ENCODE measurements around the gene GEN1.

The GEN1 gene

GRCh38 chr2:17788773-17789172 is 34.8 kb downstream of the GEN1 start:
- no peak for TF ChIP-seq MAX (IDR thresholded peaks at IDR 0.05)
- no peak for TF ChIP-seq NFIC (IDR thresholded peaks at IDR 0.05)
- no peak for TF ChIP-seq TEAD4 (IDR thresholded peaks at IDR 0.05)
- TF ChIP-seq USF1 (IDR thresholded peaks at IDR 0.05), result no peak
- TF ChIP-seq EP300 (IDR thresholded peaks at IDR 0.05; ENCODE audit: borderline replicate concordance), result no peak
- TF ChIP-seq YY1 (IDR thresholded peaks at IDR 0.05; ENCODE audit: low read depth), result no peak
- TF ChIP-seq CEBPB (IDR thresholded peaks at IDR 0.05), result no peak
- TF ChIP-seq CREB1 (IDR thresholded peaks at IDR 0.05; ENCODE audit: low read depth), result no peak
- TF ChIP-seq EGR1 (IDR thresholded peaks at IDR 0.05), result no peak

- TF ChIP-seq ZBTB7A (IDR thresholded peaks at IDR 0.05; ENCODE audit: low read depth) (no peak), TCF12 (IDR thresholded peaks at IDR 0.05; ENCODE audit: low read depth) (no peak), TAF1 (IDR thresholded peaks at IDR 0.05; ENCODE audit: low read depth) (no peak), RAD21 (IDR thresholded peaks at IDR 0.05; ENCODE audit: low read depth) (no peak), CEBPB (IDR thresholded peaks at IDR 0.05) (no peak)
Measured at GRCh38 chr2:17790536-17790935, 36.6 kb downstream of the GEN1 start.

GRCh38 chr2:17791121-17791816 is 37.3 kb downstream of the GEN1 start:
- TF ChIP-seq USF1 (IDR thresholded peaks at IDR 0.05), result no peak
- TF ChIP-seq TCF12 (IDR thresholded peaks at IDR 0.05; ENCODE audit: low read depth), result no peak
- no peak for TF ChIP-seq MAX (IDR thresholded peaks at IDR 0.05)

GRCh38 chr2:17791817-17792130 is 37.8 kb downstream of the GEN1 start:
- no peak for TF ChIP-seq EP300 (IDR thresholded peaks at IDR 0.05; ENCODE audit: borderline replicate concordance)
- TF ChIP-seq RAD21 (IDR thresholded peaks at IDR 0.05; ENCODE audit: low read depth), result no peak
- no peak for TF ChIP-seq TCF12 (IDR thresholded peaks at IDR 0.05; ENCODE audit: low read depth)
- TF ChIP-seq USF1 (IDR thresholded peaks at IDR 0.05), result no peak

GRCh38 chr2:17792515-17792914 is 38.6 kb downstream of the GEN1 start:
- TF ChIP-seq TCF12 (IDR thresholded peaks at IDR 0.05; ENCODE audit: low read depth), result no peak
- no peak for TF ChIP-seq NFIC (IDR thresholded peaks at IDR 0.05)
- TF ChIP-seq TEAD4 (IDR thresholded peaks at IDR 0.05), result no peak
- no peak for TF ChIP-seq EP300 (IDR thresholded peaks at IDR 0.05; ENCODE audit: borderline replicate concordance)
- no peak for TF ChIP-seq ZBTB7A (IDR thresholded peaks at IDR 0.05; ENCODE audit: low read depth)
- TF ChIP-seq CEBPB (IDR thresholded peaks at IDR 0.05), result no peak
- no peak for TF ChIP-seq TAF1 (IDR thresholded peaks at IDR 0.05; ENCODE audit: low read depth)
- no peak for TF ChIP-seq REST (IDR thresholded peaks at IDR 0.05; ENCODE audit: low read depth)
- no peak for TF ChIP-seq FOXM1 (IDR thresholded peaks at IDR 0.05; ENCODE audit: borderline replicate concordance, low read depth)
- TF ChIP-seq CREB1 (IDR thresholded peaks at IDR 0.05; ENCODE audit: low read depth), result no peak
- TF ChIP-seq RAD21 (IDR thresholded peaks at IDR 0.05; ENCODE audit: low read depth), result no peak
- TF ChIP-seq MAX (IDR thresholded peaks at IDR 0.05), result no peak
- TF ChIP-seq YY1 (IDR thresholded peaks at IDR 0.05; ENCODE audit: low read depth), result no peak
- TF ChIP-seq EGR1 (IDR thresholded peaks at IDR 0.05), result no peak

- TF ChIP-seq EGR1 (IDR thresholded peaks at IDR 0.05), result no peak
Measured at GRCh38 chr2:17793296-17793695, 39.4 kb downstream of the GEN1 start.

GRCh38 chr2:17793803-17794354 is 39.9 kb downstream of the GEN1 start:
- TF ChIP-seq CEBPB (IDR thresholded peaks at IDR 0.05) (no peak), MAX (IDR thresholded peaks at IDR 0.05) (no peak), FOXM1 (IDR thresholded peaks at IDR 0.05; ENCODE audit: borderline replicate concordance, low read depth) (no peak), EP300 (IDR thresholded peaks at IDR 0.05; ENCODE audit: borderline replicate concordance) (no peak)

- no peak for TF ChIP-seq REST (IDR thresholded peaks at IDR 0.05; ENCODE audit: low read depth)
- no peak for TF ChIP-seq CEBPB (IDR thresholded peaks at IDR 0.05)
- TF ChIP-seq TCF12 (IDR thresholded peaks at IDR 0.05; ENCODE audit: low read depth), result no peak
- no peak for TF ChIP-seq TAF1 (IDR thresholded peaks at IDR 0.05; ENCODE audit: low read depth)
- TF ChIP-seq MAX (IDR thresholded peaks at IDR 0.05), result no peak
- no peak for TF ChIP-seq ZBTB7A (IDR thresholded peaks at IDR 0.05; ENCODE audit: low read depth)
- no peak for TF ChIP-seq EP300 (IDR thresholded peaks at IDR 0.05; ENCODE audit: borderline replicate concordance)
- TF ChIP-seq USF1 (IDR thresholded peaks at IDR 0.05), result no peak
Measured at GRCh38 chr2:17795309-17795708, 41.4 kb downstream of the GEN1 start.
